ENCODE results near the gene CEP104.

- no peak for TF ChIP-seq CTCF (conservative IDR thresholded peaks at IDR 0.05)
- TF ChIP-seq ZFX (IDR thresholded peaks at IDR 0.05) = no peak
These were observed 7.9 kb upstream of the CEP104 start for GRCh38 chr1:3864884-3865283.

Measured in C4-2B (cell line).